Measurements from ENCODE around the gene MACF1. TPM values are rescaled to one million over a fixed set of nuclear protein-coding genes. Genes with fewer than 3 reads are reported as not detected.

Gene MACF1
- total RNA-seq, 1 experiment from 2014 or later = 265 TPM

GRCh38 chr1:39505289-39505688, 300.8 kb downstream of the MACF1 start:
- TF ChIP-seq EZH2 (IDR thresholded peaks at IDR 0.05; ENCODE audit: borderline replicate concordance, low read depth, low read length, poor library complexity, severe bottlenecking) (no peak), CTCF (conservative IDR thresholded peaks at IDR 0.05; ENCODE audit: low read depth, low read length) (no peak)
- ChIA-PET CTCF (no interaction called here), POLR2A (ENCODE audit: low non-redundant PET) (no interaction called here)
- H3K4me1 ChIP-seq (ENCODE audit: insufficient read depth, low read length, poor library complexity, severe bottlenecking) = no peaks in the 10 kb centered on the region
- H3K9me3 ChIP-seq (ENCODE audit: low read depth, low read length, poor library complexity, severe bottlenecking) = no peaks in the 10 kb centered on the region
- no peaks in the 10 kb centered on the region for H3K36me3 ChIP-seq (ENCODE audit: insufficient read depth, low read length, poor library complexity, severe bottlenecking)
- BruUV-seq (replicated peaks) = no TSS peak
- H3K27ac ChIP-seq (ENCODE audit: low read depth, low read length, poor library complexity, severe bottlenecking) = no peak overlapping the region
- no peaks in the 10 kb centered on the region for H3K27me3 ChIP-seq (replicated peaks; ENCODE audit: insufficient read depth, low read depth, low read length, poor library complexity)
- DNase-seq (ENCODE audit: low spot score) = no peak
- no peak overlapping the region for H3K4me3 ChIP-seq (ENCODE audit: low read depth, low read length, poor library complexity, severe bottlenecking)
- intact Hi-C loops (cut with micrococcal nuclease; ENCODE audit: unreplicated experiment) = loop anchor here (5.0 kb wide), 1 partner anchor 217 kb away; no protein-coding TSS in a partner anchor

GRCh38 chr1:39507230-39507928, 302.9 kb downstream of the MACF1 start:
- CTCF ChIA-PET = no interaction called here
- Histone ChIP-seq H3K4me3 (ENCODE audit: low read depth, low read length, poor library complexity, severe bottlenecking) (no peak overlapping the region), H3K27me3 (replicated peaks; ENCODE audit: insufficient read depth, low read depth, low read length, poor library complexity) (no peaks in the 10 kb centered on the region), H3K9me3 (ENCODE audit: low read depth, low read length, poor library complexity, severe bottlenecking) (no peaks in the 10 kb centered on the region), H3K27ac (ENCODE audit: low read depth, low read length, poor library complexity, severe bottlenecking) (no peak overlapping the region), H3K4me1 (ENCODE audit: insufficient read depth, low read length, poor library complexity, severe bottlenecking) (no peaks in the 10 kb centered on the region), H3K36me3 (ENCODE audit: insufficient read depth, low read length, poor library complexity, severe bottlenecking) (no peaks in the 10 kb centered on the region)
- POLR2A ChIA-PET (ENCODE audit: low non-redundant PET) = no interaction called here
- intact Hi-C loops (cut with micrococcal nuclease; ENCODE audit: unreplicated experiment) = loop anchor here (5.0 kb wide), 1 partner anchor 215 kb away; no protein-coding TSS in a partner anchor
- DNase-seq (ENCODE audit: low spot score) = peak; percentile 47
- TF ChIP-seq EZH2 (IDR thresholded peaks at IDR 0.05; ENCODE audit: borderline replicate concordance, low read depth, low read length, poor library complexity, severe bottlenecking) (no peak), CTCF (conservative IDR thresholded peaks at IDR 0.05; ENCODE audit: low read depth, low read length) (peak; percentile 52)
- no TSS peak for BruUV-seq (replicated peaks)

- Histone ChIP-seq H3K4me1 (ENCODE audit: insufficient read depth, low read length, poor library complexity, severe bottlenecking) (no peaks in the 10 kb centered on the region), H3K9me3 (ENCODE audit: low read depth, low read length, poor library complexity, severe bottlenecking) (no peaks in the 10 kb centered on the region), H3K4me3 (ENCODE audit: low read depth, low read length, poor library complexity, severe bottlenecking) (no peak overlapping the region), H3K36me3 (ENCODE audit: insufficient read depth, low read length, poor library complexity, severe bottlenecking) (no peaks in the 10 kb centered on the region), H3K27me3 (replicated peaks; ENCODE audit: insufficient read depth, low read depth, low read length, poor library complexity) (no peaks in the 10 kb centered on the region), H3K27ac (ENCODE audit: low read depth, low read length, poor library complexity, severe bottlenecking) (no peak overlapping the region)
- ChIA-PET CTCF (no interaction called here), POLR2A (ENCODE audit: low non-redundant PET) (no interaction called here)
- no peak for TF ChIP-seq EZH2 (IDR thresholded peaks at IDR 0.05; ENCODE audit: borderline replicate concordance, low read depth, low read length, poor library complexity, severe bottlenecking)
- no peak for TF ChIP-seq CTCF (conservative IDR thresholded peaks at IDR 0.05; ENCODE audit: low read depth, low read length)
- no peak for DNase-seq (ENCODE audit: low spot score)
- intact Hi-C loops (cut with micrococcal nuclease; ENCODE audit: unreplicated experiment) = loop anchor here (5.0 kb wide), 1 partner anchor 214 kb away; no protein-coding TSS in a partner anchor
- no TSS peak for BruUV-seq (replicated peaks)
Observed at GRCh38 chr1:39508266-39508665, 303.8 kb downstream of the MACF1 start.

Data from A673 (cell line).